IPS-11a (cell line): ENCODE measurements around the gene GTSF1L.

ENCODE experiments used
- H3K4me3 ChIP-seq: one replicate; pipeline ENCODE4 v1.5.1; 2013; ENCODE audit warnings: low read depth, low read length, control low read depth

Gene GTSF1L

GRCh38 chr20:43746344-43747137 is 19.7 kb upstream of the GTSF1L start:
- H3K4me3 ChIP-seq = no peak overlapping the region

GRCh38 chr20:43744966-43745730 is 18.3 kb upstream of the GTSF1L start:
- H3K4me3 ChIP-seq = no peak overlapping the region

GRCh38 chr20:43744151-43744611 is 17.4 kb upstream of the GTSF1L start:
- no peak overlapping the region for H3K4me3 ChIP-seq

GRCh38 chr20:43740642-43741041 is 13.8 kb upstream of the GTSF1L start:
- no peak overlapping the region for H3K4me3 ChIP-seq

GRCh38 chr20:43739148-43739749 is 12.4 kb upstream of the GTSF1L start:
- no peak overlapping the region for H3K4me3 ChIP-seq

GRCh38 chr20:43737925-43738324 is 11.1 kb upstream of the GTSF1L start:
- no peak overlapping the region for H3K4me3 ChIP-seq

GRCh38 chr20:43736588-43737158 is 9.9 kb upstream of the GTSF1L start:
- no peak overlapping the region for H3K4me3 ChIP-seq

- H3K4me3 ChIP-seq = no peak overlapping the region
These were observed 5.1 kb upstream of the GTSF1L start for GRCh38 chr20:43731927-43732326.

GRCh38 chr20:43731469-43731868 is 4.7 kb upstream of the GTSF1L start:
- no peak overlapping the region for H3K4me3 ChIP-seq

GRCh38 chr20:43728686-43729255 is 2.0 kb upstream of the GTSF1L start:
- H3K4me3 ChIP-seq = no peak overlapping the region

GRCh38 chr20:43727980-43728590 is 1.3 kb upstream of the GTSF1L start:
- no peak overlapping the region for H3K4me3 ChIP-seq

- H3K4me3 ChIP-seq = no peak overlapping the region
These were observed 469 bp downstream of the GTSF1L start for GRCh38 chr20:43726333-43726732.

GRCh38 chr20:43725666-43726065 is 1.1 kb downstream of the GTSF1L start:
- H3K4me3 ChIP-seq = no peak overlapping the region

GRCh38 chr20:43724383-43724782 is 2.4 kb downstream of the GTSF1L start:
- no peak overlapping the region for H3K4me3 ChIP-seq

GRCh38 chr20:43723735-43724134 is 3.1 kb downstream of the GTSF1L start:
- H3K4me3 ChIP-seq = no peak overlapping the region

- H3K4me3 ChIP-seq = no peak overlapping the region
These were observed 3.6 kb downstream of the GTSF1L start for GRCh38 chr20:43723186-43723585.

GRCh38 chr20:43722153-43722505 is 4.7 kb downstream of the GTSF1L start:
- H3K4me3 ChIP-seq = no peak overlapping the region

GRCh38 chr20:43721429-43722152 is 5.2 kb downstream of the GTSF1L start:
- no peak overlapping the region for H3K4me3 ChIP-seq

- no peak overlapping the region for H3K4me3 ChIP-seq
These were observed 5.7 kb downstream of the GTSF1L start for GRCh38 chr20:43721097-43721428.

- no peak overlapping the region for H3K4me3 ChIP-seq
These were observed 6.8 kb downstream of the GTSF1L start for GRCh38 chr20:43720007-43720406.
